HG03342 (cell line): Measurements from ENCODE around the gene SCAF1.
"Not testable (repeated sequence)": the region's sequence is repeated elsewhere in the genome, so short reads cannot be mapped to it uniquely, and the experiment has no call there.

Source experiments
- ATAC-seq: cut with Tn5 transposase; IDR thresholded peaks from one replicate; pipeline ENCODE4 v1.9.1; 2021; ENCODE audit warnings: mild to moderate bottlenecking, moderate library complexity; ENCODE audit not compliant: unreplicated experiment

Gene SCAF1

GRCh38 chr19:49613374-49613773, 28.6 kb upstream of the SCAF1 start:
- ATAC-seq, result no peak

GRCh38 chr19:49614096-49614833, 27.7 kb upstream of the SCAF1 start:
- no peak for ATAC-seq

- ATAC-seq, result no peak
Measured at GRCh38 chr19:49615861-49616260, 26.1 kb upstream of the SCAF1 start.

GRCh38 chr19:49616532-49616931, 25.5 kb upstream of the SCAF1 start:
- no peak for ATAC-seq

- ATAC-seq, result no peak
Measured at GRCh38 chr19:49616945-49617344, 25.1 kb upstream of the SCAF1 start.

- ATAC-seq, result not testable (repeated sequence)
Measured at GRCh38 chr19:49617860-49618259, 24.1 kb upstream of the SCAF1 start.

GRCh38 chr19:49624967-49625910, 16.8 kb upstream of the SCAF1 start:
- no peak for ATAC-seq

- no peak for ATAC-seq
Measured at GRCh38 chr19:49626226-49626625, 15.8 kb upstream of the SCAF1 start.

- ATAC-seq, result no peak
Measured at GRCh38 chr19:49629659-49630058, 12.3 kb upstream of the SCAF1 start.

- no peak for ATAC-seq
Measured at GRCh38 chr19:49631014-49631588, 10.9 kb upstream of the SCAF1 start.

- no peak for ATAC-seq
Measured at GRCh38 chr19:49631610-49632192, 10.3 kb upstream of the SCAF1 start.

- no peak for ATAC-seq
Measured at GRCh38 chr19:49632576-49632975, 9.4 kb upstream of the SCAF1 start.

- ATAC-seq, result not testable (repeated sequence)
Measured at GRCh38 chr19:49633273-49633672, 8.7 kb upstream of the SCAF1 start.

- no peak for ATAC-seq
Measured at GRCh38 chr19:49635530-49636232, 6.3 kb upstream of the SCAF1 start.

- ATAC-seq, result no peak
Measured at GRCh38 chr19:49636233-49636932, 5.6 kb upstream of the SCAF1 start.

GRCh38 chr19:49637821-49638738, 3.9 kb upstream of the SCAF1 start:
- no peak for ATAC-seq

- no peak for ATAC-seq
Measured at GRCh38 chr19:49639401-49640112, 2.5 kb upstream of the SCAF1 start.
